HPDE6-E6E7 (cell line): ENCODE results near the gene IL1RAPL1.
"Not testable (repeated sequence)": the region's sequence is repeated elsewhere in the genome, so short reads cannot be mapped to it uniquely, and the experiment has no call there.

Source experiments
- DNase-seq: peaks from one replicate; pipeline ENCODE4 v3.0.0; 2011; ENCODE audit warnings: missing footprints; ENCODE audit errors: extremely low spot score

Gene IL1RAPL1

GRCh38 chrX:29269390-29269789, 682.1 kb downstream of the IL1RAPL1 start:
- DNase-seq, result no peak

GRCh38 chrX:29274517-29274916, 687.3 kb downstream of the IL1RAPL1 start:
- DNase-seq, result no peak

DNA sequence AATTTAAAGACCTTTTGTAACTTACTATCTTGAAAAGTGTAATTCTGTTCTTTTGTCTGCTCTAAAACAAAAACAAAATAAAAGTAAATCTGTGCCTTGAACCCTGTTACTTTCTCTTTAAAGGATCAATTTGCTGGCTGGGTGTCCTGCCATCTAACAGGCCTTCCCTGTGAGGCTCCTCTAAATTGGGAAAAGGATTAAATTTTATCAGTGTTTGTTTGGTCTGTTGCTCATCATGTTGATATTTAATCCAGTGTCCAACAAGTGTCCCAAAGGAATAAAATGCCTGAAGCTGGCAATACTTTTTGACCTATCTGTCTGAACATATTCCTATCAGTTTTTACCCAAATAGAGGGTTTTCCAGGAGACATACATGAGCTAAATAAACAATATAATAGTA, 688.7 kb downstream of the IL1RAPL1 start:
- DNase-seq, result no peak

DNA sequence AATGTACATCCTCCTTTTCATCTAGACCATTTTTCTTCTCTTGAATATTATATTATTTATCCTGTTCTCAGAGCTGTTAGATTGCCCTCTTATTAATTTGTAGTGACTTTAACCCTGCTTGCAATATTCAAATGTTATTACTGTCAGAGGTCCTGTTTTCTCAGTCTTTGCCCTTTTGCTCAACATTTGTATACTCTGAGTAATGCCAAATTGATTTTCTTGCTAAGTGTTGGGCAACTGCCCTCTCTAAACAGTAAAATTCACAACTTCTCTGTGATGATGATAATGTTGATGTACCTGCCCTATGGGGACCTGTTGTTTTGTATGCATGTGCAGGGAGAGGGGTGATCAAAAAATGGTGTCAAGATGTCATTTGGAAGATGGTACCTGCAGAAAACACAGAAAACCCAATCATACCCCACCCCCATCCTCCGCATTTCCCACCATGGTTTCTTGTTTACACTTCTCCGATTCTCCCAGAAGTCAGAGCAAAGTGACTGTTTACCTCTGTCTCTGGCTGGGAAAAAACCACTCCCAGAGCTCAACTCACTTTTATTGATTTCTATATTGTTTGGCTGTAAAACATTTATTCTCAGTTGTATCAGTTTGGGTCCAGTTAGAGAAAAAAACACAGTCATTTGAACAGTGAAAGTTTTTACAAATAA, 694.0 kb downstream of the IL1RAPL1 start:
- no peak for DNase-seq

- no peak for DNase-seq
Observed at GRCh38 chrX:29285664-29286063, 698.4 kb downstream of the IL1RAPL1 start.

- DNase-seq, result no peak
Observed at GRCh38 chrX:29295987-29296680, 708.9 kb downstream of the IL1RAPL1 start.

DNA sequence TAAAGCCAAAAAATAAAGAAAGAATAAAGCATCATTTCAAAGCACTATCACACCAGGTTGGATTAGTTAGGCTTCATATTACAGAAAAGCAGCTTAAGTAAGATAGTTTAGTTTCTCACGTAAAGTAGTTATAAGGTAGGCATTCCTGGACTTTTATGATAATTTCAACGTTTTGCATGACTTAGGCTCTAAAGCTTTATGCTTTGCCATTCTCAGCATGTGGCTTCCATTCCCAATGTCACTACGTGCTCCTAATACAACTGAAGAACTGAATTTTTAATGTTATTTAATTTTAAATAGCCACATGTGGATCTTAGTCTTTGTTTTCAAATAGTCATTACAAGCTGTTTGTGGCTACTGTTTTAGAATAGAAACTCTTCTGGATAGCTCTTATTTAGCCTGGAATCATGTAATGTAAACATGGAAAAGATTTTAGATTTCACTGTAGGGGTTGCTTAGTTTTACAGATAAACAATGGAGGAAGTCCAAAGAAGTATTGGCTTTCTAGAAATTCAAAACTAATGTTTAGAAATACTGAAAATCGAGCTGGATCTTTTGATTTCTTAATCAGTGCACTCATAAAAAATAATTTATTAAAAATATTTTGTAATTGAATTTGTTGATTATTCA, 710.0 kb downstream of the IL1RAPL1 start:
- no peak for DNase-seq

DNA sequence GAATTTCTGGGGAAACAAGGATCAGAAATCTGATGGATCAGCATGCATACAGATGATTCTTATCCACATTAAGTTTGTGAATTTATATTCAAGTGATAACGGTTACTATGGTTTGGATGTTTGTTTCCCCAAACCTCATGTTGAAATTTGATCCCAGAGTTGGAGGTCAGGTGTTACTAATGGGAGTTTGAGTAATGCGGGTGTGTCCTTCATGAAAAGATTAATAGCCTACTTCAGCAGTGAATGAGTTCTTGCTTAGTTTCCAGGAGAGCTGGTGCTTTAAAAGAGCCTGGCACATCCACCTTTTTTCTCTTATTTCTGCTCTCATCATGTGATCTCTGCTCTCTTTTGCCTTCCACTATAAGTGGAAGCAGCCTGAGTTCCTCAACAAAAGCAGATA, 712.4 kb downstream of the IL1RAPL1 start:
- DNase-seq, result peak; percentile 3

- DNase-seq, result no peak
Observed at GRCh38 chrX:29308726-29309125, 721.5 kb downstream of the IL1RAPL1 start.

GRCh38 chrX:29315931-29316330, 728.7 kb downstream of the IL1RAPL1 start:
- DNase-seq, result no peak

DNA sequence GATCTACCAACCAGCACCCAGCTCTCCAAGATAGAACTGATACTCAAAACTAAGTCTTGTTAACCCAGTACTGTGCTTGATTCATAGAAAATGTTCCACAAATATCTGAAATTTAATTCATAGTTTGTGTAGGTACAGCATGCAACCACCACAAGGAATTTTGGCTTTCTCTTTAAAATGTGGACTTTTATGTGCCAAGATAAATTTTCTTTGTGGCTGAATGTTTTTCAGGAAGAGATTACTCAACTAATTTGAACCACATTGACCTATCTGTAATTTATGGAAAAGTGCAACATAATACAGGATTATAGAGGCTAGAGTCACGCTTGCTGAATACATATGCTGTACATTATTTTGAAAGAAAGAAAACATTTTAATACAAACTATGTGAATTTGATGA, 730.8 kb downstream of the IL1RAPL1 start:
- DNase-seq, result no peak

DNA sequence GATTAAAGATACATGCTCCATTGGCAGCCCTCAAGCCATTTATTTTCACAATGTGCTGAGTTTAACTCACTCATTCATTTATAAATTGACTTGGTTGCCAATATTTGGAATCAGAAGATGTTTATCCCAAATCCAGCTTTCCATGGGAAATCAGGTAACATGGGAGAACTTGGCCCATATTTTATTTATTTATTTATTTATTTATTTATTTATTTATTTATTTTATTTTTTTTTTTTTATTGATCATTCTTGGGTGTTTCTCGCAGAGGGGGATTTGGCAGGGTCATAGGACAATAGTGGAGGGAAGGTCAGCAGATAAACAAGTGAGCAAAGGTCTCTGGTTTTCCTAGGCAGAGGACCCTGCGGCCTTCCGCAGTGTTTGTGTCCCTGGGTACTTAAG, 745.2 kb downstream of the IL1RAPL1 start:
- not testable (repeated sequence) for DNase-seq

GRCh38 chrX:29333091-29333490, 745.8 kb downstream of the IL1RAPL1 start:
- DNase-seq, result not testable (repeated sequence)

- DNase-seq, result no peak
Observed at GRCh38 chrX:29348288-29348687, 761.0 kb downstream of the IL1RAPL1 start.

DNA sequence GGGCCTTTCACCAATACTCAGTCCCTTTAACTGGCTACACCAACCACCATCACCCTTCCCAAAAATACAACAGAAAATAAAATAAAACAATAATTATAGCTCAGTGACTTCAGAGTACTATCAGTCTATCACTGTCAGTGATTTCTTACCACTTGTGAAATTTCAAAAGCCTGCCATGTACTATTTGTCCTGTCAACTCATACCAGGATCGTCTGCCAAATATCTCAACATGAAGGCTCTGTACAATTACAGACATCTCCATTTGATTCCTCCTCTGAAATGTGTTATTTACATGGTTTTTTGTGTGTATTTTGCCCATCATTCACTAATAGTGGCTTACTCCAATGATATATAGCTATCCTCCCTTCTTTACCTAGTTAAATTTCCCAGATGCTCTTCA, 772.0 kb downstream of the IL1RAPL1 start:
- DNase-seq, result no peak

DNA sequence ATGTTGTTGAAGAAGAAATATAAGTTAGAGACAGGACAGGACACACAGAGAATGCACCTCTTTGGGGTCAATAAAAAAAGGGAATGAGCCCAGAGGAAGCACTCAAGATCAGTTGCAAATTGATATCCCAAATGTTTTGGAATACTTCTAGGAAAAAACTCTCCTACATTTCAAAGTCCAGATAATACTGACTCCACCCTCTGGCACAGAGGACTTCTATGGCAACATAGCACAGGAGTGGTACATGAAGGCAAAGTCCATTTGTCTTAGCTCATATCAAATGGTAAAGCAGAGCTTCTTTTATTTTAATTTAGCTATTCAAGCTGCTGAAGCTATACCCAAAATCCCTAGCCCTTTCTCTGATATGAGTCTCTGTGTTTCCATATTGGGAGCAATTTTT, 787.5 kb downstream of the IL1RAPL1 start:
- not testable (repeated sequence) for DNase-seq

GRCh38 chrX:29376584-29376983, 789.3 kb downstream of the IL1RAPL1 start:
- DNase-seq, result no peak

DNA sequence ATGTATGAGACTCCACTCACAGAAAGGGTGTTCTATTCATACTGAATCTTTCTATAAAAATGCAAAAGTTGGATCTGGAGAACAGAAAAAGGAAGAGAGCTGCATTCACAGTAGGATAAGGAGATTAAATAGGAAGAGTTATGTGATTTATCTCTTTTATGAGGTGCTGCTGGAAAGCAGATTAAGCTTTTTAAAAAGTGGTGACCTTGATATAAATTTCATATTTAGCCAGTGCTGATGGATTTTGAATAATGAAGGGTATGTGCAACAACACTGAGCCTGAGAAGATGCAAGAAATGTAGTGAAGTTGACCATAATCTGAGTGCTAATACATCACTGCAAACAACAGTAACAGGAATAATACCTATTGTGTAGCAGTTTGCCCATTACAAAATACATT, 795.6 kb downstream of the IL1RAPL1 start:
- no peak for DNase-seq

DNA sequence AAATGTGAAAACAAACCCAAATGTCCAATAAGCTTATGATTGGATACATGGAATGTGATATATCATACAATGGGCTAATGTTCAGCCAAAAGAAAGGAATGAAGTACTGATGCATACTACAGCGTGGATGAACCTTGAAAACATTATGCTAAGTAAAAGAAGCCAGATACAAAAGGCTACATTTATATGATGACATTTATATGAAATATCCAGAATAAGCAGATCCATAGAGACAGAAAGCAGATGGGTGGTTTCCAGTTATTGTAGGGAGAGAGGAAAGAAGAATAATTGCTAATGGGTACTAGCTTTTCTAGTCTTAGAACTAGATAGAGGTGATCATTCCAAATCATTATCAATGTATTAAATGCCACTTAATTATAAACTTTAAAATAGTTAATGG, 801.3 kb downstream of the IL1RAPL1 start:
- DNase-seq, result no peak

DNA sequence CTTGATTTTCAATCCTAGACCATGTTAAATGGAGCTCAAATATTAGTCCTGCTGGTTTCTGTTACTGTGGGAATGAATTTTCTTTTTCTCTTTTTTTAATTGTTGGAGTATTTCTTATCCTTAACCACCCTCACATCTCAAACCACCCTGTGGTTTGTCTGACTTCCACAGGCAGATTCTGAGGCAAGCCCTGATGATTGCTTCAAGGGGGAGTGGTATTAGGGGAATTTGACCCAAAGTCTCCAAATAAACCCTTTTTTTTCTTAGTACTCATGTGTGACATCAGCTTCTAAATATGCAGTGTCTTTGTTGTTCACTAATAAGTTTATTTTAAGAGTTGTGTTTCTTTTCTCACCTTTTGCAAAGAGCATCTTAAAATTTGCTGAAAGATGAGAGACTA, 810.3 kb downstream of the IL1RAPL1 start:
- DNase-seq, result no peak

- no peak for DNase-seq
Observed at GRCh38 chrX:29407357-29407756, 820.1 kb downstream of the IL1RAPL1 start.

DNA sequence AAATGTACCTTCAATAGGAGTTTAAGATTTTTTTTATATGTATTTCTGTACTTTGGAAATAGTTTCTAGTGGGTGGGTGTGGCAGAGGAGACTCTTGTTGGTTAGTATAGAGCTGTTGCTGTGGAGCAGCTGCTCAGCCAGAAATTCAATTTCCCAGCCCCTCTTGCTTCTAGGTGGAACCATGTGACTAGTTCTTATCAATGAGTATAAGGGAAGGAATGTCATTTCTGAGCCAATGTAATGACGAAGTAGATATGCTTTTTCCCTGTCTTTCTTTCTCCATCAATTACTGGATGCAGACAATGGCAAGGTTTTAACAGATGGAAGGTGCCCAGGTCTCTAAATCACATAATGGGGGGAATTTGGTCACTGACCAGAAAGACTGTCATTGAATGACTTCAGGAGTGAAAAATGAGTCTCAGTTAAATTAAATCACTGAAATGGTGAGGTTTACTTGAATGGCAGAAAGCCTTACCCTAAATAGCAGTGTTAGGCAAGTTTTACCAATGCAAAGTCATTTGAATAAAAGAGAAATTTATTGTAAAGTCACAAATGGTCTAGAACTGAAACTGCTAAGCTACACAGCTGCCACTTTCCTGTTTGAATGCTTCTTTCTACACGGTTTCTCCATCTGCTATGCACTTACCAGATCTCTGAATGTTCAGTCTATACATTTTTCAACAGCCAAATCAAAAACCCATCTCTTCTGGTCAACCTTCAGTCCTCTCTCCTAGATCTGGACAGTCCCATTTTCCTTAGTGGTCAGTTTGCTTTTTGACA, 832.7 kb downstream of the IL1RAPL1 start:
- no peak for DNase-seq
